ENCODE results near the gene FSTL3. TPM values are rescaled to one million over a fixed set of nuclear protein-coding genes. Genes with fewer than 3 reads are reported as not detected.

Gene FSTL3
- total RNA-seq, 2 donors from 2014 or later: 9.8 to 14.1 TPM

GRCh38 chr19:719636-720344 is 43.6 kb downstream of the FSTL3 start:
- H3K27ac ChIP-seq (ENCODE audit: low read depth, low read length): no peak overlapping the region
- WGBS, 2 experiments (ENCODE audit: insufficient coverage in 1 of 2, insufficient read length in 1 of 2): 91 to 93% methylated on average over 33 to 66 of the region's 79 CpGs
- Mint-ChIP-seq H3K27me3 (ENCODE audit: insufficient read depth) (peaks cover 2% of the 10 kb centered on the region), H3K4me1 (peaks cover 1% of the 10 kb centered on the region), H3K4me3 (no peak overlapping the region), H3K9me3 (peaks cover 12% of the 10 kb centered on the region), H3K36me3 (ENCODE audit: low read depth) (peaks cover 8% of the 10 kb centered on the region), H3K27ac (no peak overlapping the region)
- no peak overlapping the region for H3K4me3 ChIP-seq (ENCODE audit: low read length)
- H3K9ac ChIP-seq (ENCODE audit: extremely low read depth, low read length, poor library complexity, severe bottlenecking): no peak overlapping the region
- H3K4me1 ChIP-seq (ENCODE audit: control insufficient read depth, insufficient read depth, low read length): no peaks in the 10 kb centered on the region
- DNase-seq: no peak
- H3K27me3 ChIP-seq (ENCODE audit: control insufficient read depth, insufficient read depth, low read length, poor library complexity, severe bottlenecking): no peaks in the 10 kb centered on the region
- H3K36me3 ChIP-seq (ENCODE audit: control insufficient read depth, insufficient read depth, low read length): no peaks in the 10 kb centered on the region
- H3K9me3 ChIP-seq (ENCODE audit: control insufficient read depth, low read length): peaks cover 4% of the 10 kb centered on the region
- TF ChIP-seq CTCF (conservative IDR thresholded peaks at IDR 0.05): no peak

GRCh38 chr19:720345-721160 is 44.4 kb downstream of the FSTL3 start:
- no peak for DNase-seq
- H3K4me3 ChIP-seq (ENCODE audit: low read length): no peak overlapping the region
- Mint-ChIP-seq H3K4me1 (peaks cover 1% of the 10 kb centered on the region), H3K27ac (no peak overlapping the region), H3K4me3 (no peak overlapping the region), H3K9me3 (peaks cover 7% of the 10 kb centered on the region), H3K27me3 (ENCODE audit: insufficient read depth) (no peaks in the 10 kb centered on the region), H3K36me3 (ENCODE audit: low read depth) (peaks cover 4% of the 10 kb centered on the region)
- 88 to 91% methylated on average over 14 to 29 of the region's 58 CpGs for WGBS, 2 experiments (ENCODE audit: insufficient coverage in 1 of 2, insufficient read length in 1 of 2)
- no peaks in the 10 kb centered on the region for H3K4me1 ChIP-seq (ENCODE audit: control insufficient read depth, insufficient read depth, low read length)
- no peaks in the 10 kb centered on the region for H3K27me3 ChIP-seq (ENCODE audit: control insufficient read depth, insufficient read depth, low read length, poor library complexity, severe bottlenecking)
- no peaks in the 10 kb centered on the region for H3K9me3 ChIP-seq (ENCODE audit: control insufficient read depth, low read length)
- no peak for TF ChIP-seq CTCF (conservative IDR thresholded peaks at IDR 0.05)
- H3K36me3 ChIP-seq (ENCODE audit: control insufficient read depth, insufficient read depth, low read length): no peaks in the 10 kb centered on the region
- no peak overlapping the region for H3K9ac ChIP-seq (ENCODE audit: extremely low read depth, low read length, poor library complexity, severe bottlenecking)
- peak overlapping the region; percentile 75 for H3K27ac ChIP-seq (ENCODE audit: low read depth, low read length)

- WGBS, 2 experiments (ENCODE audit: insufficient coverage in 1 of 2, insufficient read length in 1 of 2): 93 to 97% methylated on average over 13 to 17 of the region's 17 CpGs
- H3K36me3 Mint-ChIP-seq (ENCODE audit: low read depth): peaks cover 8% of the 10 kb centered on the region
Observed at GRCh38 chr19:722553-723101, 46.4 kb downstream of the FSTL3 start.

More at GRCh38 chr19:722553-723101, 46.4 kb downstream of the FSTL3 start:
- no peaks in the 10 kb centered on the region for H3K9me3 ChIP-seq (ENCODE audit: control insufficient read depth, low read length)
- H3K27me3 Mint-ChIP-seq (ENCODE audit: insufficient read depth): no peaks in the 10 kb centered on the region
- no peak overlapping the region for H3K27ac Mint-ChIP-seq
- no peak for DNase-seq
- H3K27ac ChIP-seq (ENCODE audit: low read depth, low read length): no peak overlapping the region
- peaks cover 1% of the 10 kb centered on the region for H3K4me1 Mint-ChIP-seq
- H3K4me3 Mint-ChIP-seq: no peak overlapping the region
- H3K9ac ChIP-seq (ENCODE audit: extremely low read depth, low read length, poor library complexity, severe bottlenecking): no peak overlapping the region
- no peak overlapping the region for H3K4me3 ChIP-seq (ENCODE audit: low read length)
- TF ChIP-seq CTCF (conservative IDR thresholded peaks at IDR 0.05): no peak
- H3K27me3 ChIP-seq (ENCODE audit: control insufficient read depth, insufficient read depth, low read length, poor library complexity, severe bottlenecking): no peaks in the 10 kb centered on the region
- no peaks in the 10 kb centered on the region for H3K9me3 Mint-ChIP-seq
- H3K36me3 ChIP-seq (ENCODE audit: control insufficient read depth, insufficient read depth, low read length): no peaks in the 10 kb centered on the region
- no peaks in the 10 kb centered on the region for H3K4me1 ChIP-seq (ENCODE audit: control insufficient read depth, insufficient read depth, low read length)

Data from endodermal cell (in vitro differentiated cells).